Measurements from ENCODE around the gene KLK5. TPM values are rescaled to one million over a fixed set of nuclear protein-coding genes. Genes with fewer than 3 reads are reported as not detected.

Gene KLK5
- polyA plus RNA-seq, 1 donor (not counting 4 experiments of a cell fraction or from before 2014, with no cell fraction given) = 477 TPM

DNA sequence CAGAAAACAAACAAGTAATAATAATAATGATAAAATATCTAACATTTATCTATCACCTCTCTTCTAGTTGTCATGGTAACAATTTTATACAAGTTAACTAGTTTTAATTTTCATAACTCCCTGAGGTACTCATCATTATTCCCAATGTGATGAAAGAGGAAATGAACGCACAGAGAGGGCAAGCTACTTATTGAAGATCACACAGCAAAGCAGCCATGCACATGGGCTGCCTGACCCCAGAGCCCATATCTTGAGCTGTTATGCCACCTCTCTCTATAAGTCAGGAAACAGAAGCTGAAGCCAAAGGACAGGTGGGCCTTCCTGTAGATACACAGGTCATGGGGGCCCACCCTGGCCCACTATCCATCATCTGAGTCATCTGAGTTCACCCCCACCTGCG lies 36.8 kb downstream of the KLK5 start:
- dilution Hi-C loops (cut with MboI; ENCODE audit: extremely low pct_ligation_motif_present, low sequenced_read_pairs) = no loop called here
- H3K4me3 ChIP-seq (ENCODE audit: control insufficient read depth in 2 of 3, extremely low read depth in 1 of 3, insufficient read depth in 2 of 3, low read depth in 1 of 3, low read length in 3 of 3) = no peak overlapping the region
- peaks cover 47% of the 10 kb centered on the region for H3K27me3 ChIP-seq (ENCODE audit: control insufficient read depth, extremely low read depth, insufficient read depth, low read length)
- no peak for TF ChIP-seq EZH2 (IDR thresholded peaks at IDR 0.05; ENCODE audit: low read length)
- TF ChIP-seq CTCF (optimal IDR thresholded peaks at IDR 0.05 in 1 of 3, IDR thresholded peaks at IDR 0.05 in 1 of 3, conservative IDR thresholded peaks at IDR 0.05 in 1 of 3; ENCODE audit: extremely low read depth in 1 of 3, insufficient read depth in 2 of 3, low read length in 3 of 3) = no peak
- DNase-seq (ENCODE audit: low read depth, low spot score) = no peak
- no peaks in the 10 kb centered on the region for H3K9me1 ChIP-seq (ENCODE audit: control insufficient read depth, extremely low read depth, insufficient read depth, low read length)
- no peaks in the 10 kb centered on the region for H3K79me2 ChIP-seq (ENCODE audit: control insufficient read depth, insufficient read depth, low read length)
- H4K20me1 ChIP-seq (ENCODE audit: control insufficient read depth, extremely low read depth, insufficient read depth, low read length) = no peaks in the 10 kb centered on the region
- FAIRE-seq = no peak
- no peak overlapping the region for H2AFZ ChIP-seq (ENCODE audit: control insufficient read depth, low read length)
- H3K4me1 ChIP-seq (ENCODE audit: control insufficient read depth, extremely low read depth, insufficient read depth, low read length) = no peaks in the 10 kb centered on the region
- H3K9ac ChIP-seq (ENCODE audit: control insufficient read depth, extremely low read depth, insufficient read depth, low read length) = no peak overlapping the region
- no peak overlapping the region for H3K27ac ChIP-seq (ENCODE audit: control insufficient read depth, insufficient read depth, low read length)
- no peak overlapping the region for H3K4me2 ChIP-seq (ENCODE audit: control insufficient read depth, extremely low read depth, insufficient read depth, low read depth, low read length)
- no peaks in the 10 kb centered on the region for H3K36me3 ChIP-seq (ENCODE audit: control insufficient read depth in 2 of 2, extremely low read depth in 1 of 2, insufficient read depth in 2 of 2, low read length in 2 of 2)
- H3K9me3 ChIP-seq (ENCODE audit: control insufficient read depth, low read depth, low read length) = no peaks in the 10 kb centered on the region

- H3K4me1 ChIP-seq (ENCODE audit: control insufficient read depth, extremely low read depth, insufficient read depth, low read length) = no peaks in the 10 kb centered on the region
- peaks cover 71% of the 10 kb centered on the region for H3K27me3 ChIP-seq (ENCODE audit: control insufficient read depth, extremely low read depth, insufficient read depth, low read length)
- no peaks in the 10 kb centered on the region for H3K9me3 ChIP-seq (ENCODE audit: control insufficient read depth, low read depth, low read length)
- H4K20me1 ChIP-seq (ENCODE audit: control insufficient read depth, extremely low read depth, insufficient read depth, low read length) = no peaks in the 10 kb centered on the region
- H3K4me3 ChIP-seq (ENCODE audit: control insufficient read depth in 2 of 3, extremely low read depth in 1 of 3, insufficient read depth in 2 of 3, low read depth in 1 of 3, low read length in 3 of 3) = no peak overlapping the region
- H3K27ac ChIP-seq (ENCODE audit: control insufficient read depth, insufficient read depth, low read length) = no peak overlapping the region
- dilution Hi-C loops (cut with MboI; ENCODE audit: extremely low pct_ligation_motif_present, low sequenced_read_pairs) = no loop called here
- TF ChIP-seq CTCF (optimal IDR thresholded peaks at IDR 0.05 in 1 of 3, IDR thresholded peaks at IDR 0.05 in 1 of 3, conservative IDR thresholded peaks at IDR 0.05 in 1 of 3; ENCODE audit: extremely low read depth in 1 of 3, insufficient read depth in 2 of 3, low read length in 3 of 3) (no peak), EZH2 (IDR thresholded peaks at IDR 0.05; ENCODE audit: low read length) (peak; percentile 48)
- no peaks in the 10 kb centered on the region for H3K36me3 ChIP-seq (ENCODE audit: control insufficient read depth in 2 of 2, extremely low read depth in 1 of 2, insufficient read depth in 2 of 2, low read length in 2 of 2)
- DNase-seq (ENCODE audit: low read depth, low spot score) (no peak), FAIRE-seq (no peak)
- no peak overlapping the region for H3K9ac ChIP-seq (ENCODE audit: control insufficient read depth, extremely low read depth, insufficient read depth, low read length)
- H2AFZ ChIP-seq (ENCODE audit: control insufficient read depth, low read length) = no peak overlapping the region
- no peak overlapping the region for H3K4me2 ChIP-seq (ENCODE audit: control insufficient read depth, extremely low read depth, insufficient read depth, low read depth, low read length)
- H3K79me2 ChIP-seq (ENCODE audit: control insufficient read depth, insufficient read depth, low read length) = no peaks in the 10 kb centered on the region
- H3K9me1 ChIP-seq (ENCODE audit: control insufficient read depth, extremely low read depth, insufficient read depth, low read length) = no peaks in the 10 kb centered on the region
Observed at GRCh38 chr19:50912727-50913716, 39.8 kb downstream of the KLK5 start.

Data from keratinocyte (primary cell).